GM12874 (cell line): ENCODE results near the gene WDFY4.

Experiments
- TF ChIP-seq, protein P1 (sequence below): IDR thresholded peaks from 2 replicates; pipeline ENCODE4 v1.5.1; 2011; ENCODE audit warnings: low read depth, mild to moderate bottlenecking, control low read depth, low read length, moderate library complexity; ENCODE audit not compliant: insufficient read depth

Gene WDFY4

DNA sequence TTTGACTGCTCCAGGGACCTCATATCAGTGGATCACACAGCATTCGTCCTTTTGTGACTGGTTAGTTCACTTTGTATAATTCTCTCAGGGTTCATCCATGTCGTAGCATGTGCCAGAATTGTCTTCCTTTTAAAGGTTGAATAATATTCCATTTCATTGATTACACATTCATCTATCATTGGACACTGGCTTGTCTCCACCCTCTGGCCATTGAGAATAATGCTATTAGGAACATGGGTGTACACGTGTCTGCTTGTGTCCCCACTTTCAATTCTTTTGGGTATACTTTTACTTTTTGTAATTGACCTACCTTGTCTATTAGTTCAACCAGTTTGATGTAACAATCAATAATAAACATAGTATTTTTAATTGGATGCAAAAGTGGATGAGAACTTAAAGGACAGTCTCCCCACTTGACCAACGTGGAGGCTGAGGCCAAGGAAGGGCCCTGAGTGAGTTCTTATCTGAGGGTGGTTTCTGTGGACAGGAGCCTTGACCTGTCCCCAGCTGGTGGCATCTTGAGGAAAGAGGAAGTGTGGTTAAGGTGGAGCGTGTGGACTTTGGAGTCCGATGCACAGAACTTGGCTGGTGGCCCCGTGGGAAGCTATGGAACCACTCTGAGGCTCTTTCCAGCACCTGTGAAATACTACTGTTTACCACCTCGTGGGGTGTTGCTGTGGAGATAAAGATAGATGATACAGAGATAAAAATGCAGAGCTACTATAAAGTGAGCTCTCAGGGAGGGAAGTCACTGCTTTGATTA lies 16.6 kb downstream of the WDFY4 start:
- TF ChIP-seq, protein P1, sequence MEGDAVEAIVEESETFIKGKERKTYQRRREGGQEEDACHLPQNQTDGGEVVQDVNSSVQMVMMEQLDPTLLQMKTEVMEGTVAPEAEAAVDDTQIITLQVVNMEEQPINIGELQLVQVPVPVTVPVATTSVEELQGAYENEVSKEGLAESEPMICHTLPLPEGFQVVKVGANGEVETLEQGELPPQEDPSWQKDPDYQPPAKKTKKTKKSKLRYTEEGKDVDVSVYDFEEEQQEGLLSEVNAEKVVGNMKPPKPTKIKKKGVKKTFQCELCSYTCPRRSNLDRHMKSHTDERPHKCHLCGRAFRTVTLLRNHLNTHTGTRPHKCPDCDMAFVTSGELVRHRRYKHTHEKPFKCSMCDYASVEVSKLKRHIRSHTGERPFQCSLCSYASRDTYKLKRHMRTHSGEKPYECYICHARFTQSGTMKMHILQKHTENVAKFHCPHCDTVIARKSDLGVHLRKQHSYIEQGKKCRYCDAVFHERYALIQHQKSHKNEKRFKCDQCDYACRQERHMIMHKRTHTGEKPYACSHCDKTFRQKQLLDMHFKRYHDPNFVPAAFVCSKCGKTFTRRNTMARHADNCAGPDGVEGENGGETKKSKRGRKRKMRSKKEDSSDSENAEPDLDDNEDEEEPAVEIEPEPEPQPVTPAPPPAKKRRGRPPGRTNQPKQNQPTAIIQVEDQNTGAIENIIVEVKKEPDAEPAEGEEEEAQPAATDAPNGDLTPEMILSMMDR = peak; percentile 26; the same call in 1 of the 2 replicates

DNA sequence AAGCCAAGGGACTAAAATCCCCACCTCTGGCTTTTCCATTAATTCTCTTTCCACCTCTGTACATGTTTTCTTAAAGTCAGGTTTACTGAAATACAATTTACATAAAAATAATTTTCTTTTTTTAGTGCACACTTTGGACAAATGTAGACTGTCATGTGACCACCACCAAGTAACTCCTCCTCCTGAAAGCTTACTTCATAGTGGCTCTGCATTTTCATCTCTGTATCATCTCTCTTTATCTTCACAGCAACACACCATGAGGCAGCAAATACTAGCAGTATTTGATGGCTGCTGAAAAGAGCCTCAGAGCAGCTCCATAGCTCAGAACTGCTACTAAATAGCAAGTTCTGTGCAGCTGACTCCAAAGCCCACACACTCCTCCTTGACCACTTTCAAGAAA lies 17.3 kb downstream of the WDFY4 start:
- TF ChIP-seq, protein P1 = no peak

DNA sequence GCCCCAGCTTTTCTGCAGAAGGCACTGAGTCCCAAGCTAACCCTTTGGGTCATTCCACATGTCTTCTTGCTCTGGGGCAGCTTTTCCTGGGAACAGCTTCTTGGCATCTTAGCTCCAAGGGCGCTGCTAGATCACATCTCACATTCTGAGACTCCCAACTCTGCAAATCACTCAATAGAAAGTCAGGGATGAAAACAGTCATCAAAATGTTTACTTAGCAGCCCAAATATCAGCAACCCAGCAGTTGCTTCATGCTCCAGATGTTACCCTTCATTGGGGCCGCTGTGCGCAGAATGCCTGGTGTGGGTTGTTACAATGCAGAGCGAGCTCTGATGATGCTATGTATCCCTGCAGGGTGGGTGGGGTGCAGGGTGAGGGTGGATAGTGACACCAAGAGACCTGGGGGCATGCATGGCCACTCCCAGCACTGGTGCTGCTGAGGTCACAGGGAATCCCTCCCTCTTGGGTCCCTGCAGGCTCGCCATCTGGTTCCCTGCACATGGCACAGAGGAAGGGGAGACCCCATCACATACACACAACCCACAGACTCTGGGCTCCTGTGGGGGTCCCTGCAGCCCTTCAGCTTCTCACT lies 19.0 kb downstream of the WDFY4 start:
- TF ChIP-seq, protein P1 = no peak

DNA sequence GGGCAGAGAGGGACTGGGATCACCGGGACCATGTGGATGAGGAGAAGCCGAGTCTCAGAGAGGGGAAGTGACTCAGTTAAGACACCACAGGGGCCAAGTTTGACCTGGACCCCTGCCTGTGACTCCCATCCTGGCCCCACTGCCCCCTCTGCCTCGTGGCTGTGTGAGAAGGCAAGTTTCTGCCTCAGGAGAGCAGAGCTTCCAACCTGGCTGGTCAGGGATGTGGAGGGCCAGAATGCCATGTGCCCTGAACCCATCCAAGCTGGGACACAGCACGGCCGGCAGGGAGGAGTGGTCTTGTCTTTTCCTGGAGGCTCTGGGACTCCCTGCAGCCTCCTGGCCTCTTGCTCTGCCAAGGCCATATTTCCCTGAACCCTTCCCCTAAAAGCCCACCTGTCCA lies 19.5 kb downstream of the WDFY4 start:
- TF ChIP-seq, protein P1 = no peak

DNA sequence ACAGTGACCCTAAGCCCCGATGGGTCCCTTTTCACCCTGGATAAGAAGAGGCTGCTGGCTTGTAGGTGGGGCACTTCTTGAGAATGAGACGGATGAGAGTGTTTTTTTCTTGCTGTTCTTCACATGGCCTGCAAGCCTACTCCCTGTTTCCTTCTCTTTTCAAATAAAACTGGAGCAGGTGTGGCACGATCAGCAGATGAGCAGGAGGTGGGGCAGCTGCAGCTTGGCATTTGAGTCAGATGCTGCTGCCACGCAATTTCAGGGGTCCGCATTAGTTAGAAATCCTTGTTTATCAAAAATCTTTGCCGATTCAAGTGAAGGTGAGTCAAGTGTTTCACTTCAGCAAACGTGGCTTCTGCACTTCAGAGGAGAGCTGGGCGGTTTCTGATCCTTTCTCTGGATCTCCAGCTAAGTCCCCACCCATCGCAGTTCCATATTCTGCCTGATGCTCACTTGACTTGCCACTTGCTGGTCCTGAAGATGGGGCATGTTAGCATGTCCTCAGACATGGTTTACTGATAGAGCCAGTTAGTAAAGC lies 20.8 kb downstream of the WDFY4 start:
- TF ChIP-seq, protein P1 = no peak

DNA sequence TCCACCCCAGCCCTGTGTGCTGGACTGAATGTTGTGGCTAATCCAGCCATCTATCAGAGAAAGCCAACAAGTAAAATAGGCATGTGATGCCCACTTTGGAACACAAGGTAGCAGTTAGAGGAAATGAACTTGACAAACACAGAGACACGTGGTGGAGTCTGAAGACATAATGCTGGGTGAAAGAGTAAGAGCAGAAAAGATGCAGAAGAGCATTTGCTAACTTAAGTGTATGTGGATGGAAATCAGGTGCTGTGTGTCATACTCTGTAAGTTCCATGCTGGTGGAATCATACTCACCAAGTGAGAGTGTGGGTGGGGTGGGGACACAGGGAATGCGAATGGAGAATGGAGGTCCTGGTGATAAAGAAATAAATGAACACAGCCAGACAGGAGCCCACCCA lies 22.8 kb downstream of the WDFY4 start:
- TF ChIP-seq, protein P1 = no peak

DNA sequence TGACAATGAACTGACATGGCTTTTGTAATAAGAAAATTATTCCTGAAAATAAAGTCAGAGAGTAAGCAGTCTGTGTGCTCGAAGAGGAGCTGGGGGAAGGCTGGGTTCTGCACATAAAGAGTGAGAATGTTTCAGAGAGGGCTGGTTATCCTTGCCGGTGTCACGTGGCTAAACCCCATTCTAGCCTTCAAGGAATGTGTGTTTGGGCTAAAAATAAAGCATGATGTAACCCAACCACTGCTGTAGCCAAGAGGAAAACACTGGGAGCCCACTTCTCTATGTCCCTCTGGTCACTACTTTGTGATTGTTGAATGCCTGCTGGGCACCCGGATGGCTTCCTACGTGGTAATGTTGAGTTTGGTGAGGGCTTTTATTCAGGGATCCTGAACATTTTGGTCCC lies 23.5 kb downstream of the WDFY4 start:
- TF ChIP-seq, protein P1 = no peak
